ENCODE data around the gene CS.

DNA sequence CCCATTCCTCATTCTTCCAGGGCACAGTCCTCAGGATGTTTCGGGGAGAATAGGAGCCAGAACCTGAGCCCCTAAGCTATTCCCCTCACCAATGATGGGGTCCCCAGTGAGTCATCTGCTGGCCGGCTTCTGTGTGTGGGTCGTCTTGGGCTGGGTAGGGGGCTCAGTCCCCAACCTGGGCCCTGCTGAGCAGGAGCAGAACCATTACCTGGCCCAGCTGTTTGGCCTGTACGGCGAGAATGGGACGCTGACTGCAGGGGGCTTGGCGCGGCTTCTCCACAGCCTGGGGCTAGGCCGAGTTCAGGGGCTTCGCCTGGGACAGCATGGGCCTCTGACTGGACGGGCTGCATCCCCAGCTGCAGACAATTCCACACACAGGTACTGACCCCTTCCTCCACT lies 68.9 kb downstream of the CS start:
- TF ChIP-seq POLR2AphosphoS5 (IDR thresholded peaks at IDR 0.05; ENCODE audit: low read depth, low read length) = no peak
- no peak for TF ChIP-seq FOXM1 (IDR thresholded peaks at IDR 0.05; ENCODE audit: low read depth)
- TF ChIP-seq, protein P1, sequence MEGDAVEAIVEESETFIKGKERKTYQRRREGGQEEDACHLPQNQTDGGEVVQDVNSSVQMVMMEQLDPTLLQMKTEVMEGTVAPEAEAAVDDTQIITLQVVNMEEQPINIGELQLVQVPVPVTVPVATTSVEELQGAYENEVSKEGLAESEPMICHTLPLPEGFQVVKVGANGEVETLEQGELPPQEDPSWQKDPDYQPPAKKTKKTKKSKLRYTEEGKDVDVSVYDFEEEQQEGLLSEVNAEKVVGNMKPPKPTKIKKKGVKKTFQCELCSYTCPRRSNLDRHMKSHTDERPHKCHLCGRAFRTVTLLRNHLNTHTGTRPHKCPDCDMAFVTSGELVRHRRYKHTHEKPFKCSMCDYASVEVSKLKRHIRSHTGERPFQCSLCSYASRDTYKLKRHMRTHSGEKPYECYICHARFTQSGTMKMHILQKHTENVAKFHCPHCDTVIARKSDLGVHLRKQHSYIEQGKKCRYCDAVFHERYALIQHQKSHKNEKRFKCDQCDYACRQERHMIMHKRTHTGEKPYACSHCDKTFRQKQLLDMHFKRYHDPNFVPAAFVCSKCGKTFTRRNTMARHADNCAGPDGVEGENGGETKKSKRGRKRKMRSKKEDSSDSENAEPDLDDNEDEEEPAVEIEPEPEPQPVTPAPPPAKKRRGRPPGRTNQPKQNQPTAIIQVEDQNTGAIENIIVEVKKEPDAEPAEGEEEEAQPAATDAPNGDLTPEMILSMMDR (IDR thresholded peaks at IDR 0.05) = no peak
- no peak for TF ChIP-seq EP300 (IDR thresholded peaks at IDR 0.05; ENCODE audit: borderline replicate concordance in 1 of 2, low read depth in 1 of 2, low read length in 1 of 2)
- no peak for TF ChIP-seq RFX5 (IDR thresholded peaks at IDR 0.05; ENCODE audit: low read length)
- TF ChIP-seq TCF12 (IDR thresholded peaks at IDR 0.05) = no peak
- TF ChIP-seq, protein P2, sequence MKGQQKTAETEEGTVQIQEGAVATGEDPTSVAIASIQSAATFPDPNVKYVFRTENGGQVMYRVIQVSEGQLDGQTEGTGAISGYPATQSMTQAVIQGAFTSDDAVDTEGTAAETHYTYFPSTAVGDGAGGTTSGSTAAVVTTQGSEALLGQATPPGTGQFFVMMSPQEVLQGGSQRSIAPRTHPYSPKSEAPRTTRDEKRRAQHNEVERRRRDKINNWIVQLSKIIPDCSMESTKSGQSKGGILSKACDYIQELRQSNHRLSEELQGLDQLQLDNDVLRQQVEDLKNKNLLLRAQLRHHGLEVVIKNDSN (IDR thresholded peaks at IDR 0.05; ENCODE audit: borderline replicate concordance, low read depth) = no peak
- TF ChIP-seq, protein P3, sequence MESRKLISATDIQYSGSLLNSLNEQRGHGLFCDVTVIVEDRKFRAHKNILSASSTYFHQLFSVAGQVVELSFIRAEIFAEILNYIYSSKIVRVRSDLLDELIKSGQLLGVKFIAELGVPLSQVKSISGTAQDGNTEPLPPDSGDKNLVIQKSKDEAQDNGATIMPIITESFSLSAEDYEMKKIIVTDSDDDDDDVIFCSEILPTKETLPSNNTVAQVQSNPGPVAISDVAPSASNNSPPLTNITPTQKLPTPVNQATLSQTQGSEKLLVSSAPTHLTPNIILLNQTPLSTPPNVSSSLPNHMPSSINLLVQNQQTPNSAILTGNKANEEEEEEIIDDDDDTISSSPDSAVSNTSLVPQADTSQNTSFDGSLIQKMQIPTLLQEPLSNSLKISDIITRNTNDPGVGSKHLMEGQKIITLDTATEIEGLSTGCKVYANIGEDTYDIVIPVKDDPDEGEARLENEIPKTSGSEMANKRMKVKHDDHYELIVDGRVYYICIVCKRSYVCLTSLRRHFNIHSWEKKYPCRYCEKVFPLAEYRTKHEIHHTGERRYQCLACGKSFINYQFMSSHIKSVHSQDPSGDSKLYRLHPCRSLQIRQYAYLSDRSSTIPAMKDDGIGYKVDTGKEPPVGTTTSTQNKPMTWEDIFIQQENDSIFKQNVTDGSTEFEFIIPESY (IDR thresholded peaks at IDR 0.05; ENCODE audit: borderline replicate concordance, low read depth) = no peak
- TF ChIP-seq, protein P4, sequence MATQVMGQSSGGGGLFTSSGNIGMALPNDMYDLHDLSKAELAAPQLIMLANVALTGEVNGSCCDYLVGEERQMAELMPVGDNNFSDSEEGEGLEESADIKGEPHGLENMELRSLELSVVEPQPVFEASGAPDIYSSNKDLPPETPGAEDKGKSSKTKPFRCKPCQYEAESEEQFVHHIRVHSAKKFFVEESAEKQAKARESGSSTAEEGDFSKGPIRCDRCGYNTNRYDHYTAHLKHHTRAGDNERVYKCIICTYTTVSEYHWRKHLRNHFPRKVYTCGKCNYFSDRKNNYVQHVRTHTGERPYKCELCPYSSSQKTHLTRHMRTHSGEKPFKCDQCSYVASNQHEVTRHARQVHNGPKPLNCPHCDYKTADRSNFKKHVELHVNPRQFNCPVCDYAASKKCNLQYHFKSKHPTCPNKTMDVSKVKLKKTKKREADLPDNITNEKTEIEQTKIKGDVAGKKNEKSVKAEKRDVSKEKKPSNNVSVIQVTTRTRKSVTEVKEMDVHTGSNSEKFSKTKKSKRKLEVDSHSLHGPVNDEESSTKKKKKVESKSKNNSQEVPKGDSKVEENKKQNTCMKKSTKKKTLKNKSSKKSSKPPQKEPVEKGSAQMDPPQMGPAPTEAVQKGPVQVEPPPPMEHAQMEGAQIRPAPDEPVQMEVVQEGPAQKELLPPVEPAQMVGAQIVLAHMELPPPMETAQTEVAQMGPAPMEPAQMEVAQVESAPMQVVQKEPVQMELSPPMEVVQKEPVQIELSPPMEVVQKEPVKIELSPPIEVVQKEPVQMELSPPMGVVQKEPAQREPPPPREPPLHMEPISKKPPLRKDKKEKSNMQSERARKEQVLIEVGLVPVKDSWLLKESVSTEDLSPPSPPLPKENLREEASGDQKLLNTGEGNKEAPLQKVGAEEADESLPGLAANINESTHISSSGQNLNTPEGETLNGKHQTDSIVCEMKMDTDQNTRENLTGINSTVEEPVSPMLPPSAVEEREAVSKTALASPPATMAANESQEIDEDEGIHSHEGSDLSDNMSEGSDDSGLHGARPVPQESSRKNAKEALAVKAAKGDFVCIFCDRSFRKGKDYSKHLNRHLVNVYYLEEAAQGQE (IDR thresholded peaks at IDR 0.05; ENCODE audit: low read depth, low read length) = no peak
- no peak for TF ChIP-seq SMC3 (IDR thresholded peaks at IDR 0.05; ENCODE audit: low read depth, low read length)
- no peak for TF ChIP-seq YY1 (IDR thresholded peaks at IDR 0.05; ENCODE audit: low read depth)

Data from SK-N-SH (cell line).